GM23248 (cell line): ENCODE data around the gene ODAD2. TPM values are rescaled to one million over a fixed set of nuclear protein-coding genes. Genes with fewer than 3 reads are reported as not detected.

Experiments used
- DNase-seq: peaks from one replicate; pipeline ENCODE4 v3.0.0-alpha.2; 2015
- H2AFZ ChIP-seq: fragments of 200-600 bp; sonication (generic); 2 replicates; pipeline ENCODE4 v1.6.1; 2016; ENCODE audit warnings: antibody characterized with exemption
- H3F3A ChIP-seq: fragments of 200-600 bp; sonication (generic); 2 replicates; pipeline ENCODE4 v1.6.1; 2016; ENCODE audit warnings: mild to moderate bottlenecking, antibody characterized with exemption, mixed run types; ENCODE audit not compliant: insufficient read depth
- H3K27ac ChIP-seq: fragments of 200-600 bp; sonication (generic); 2 replicates; pipeline ENCODE4 v1.5.1; 2016; ENCODE audit warnings: mild to moderate bottlenecking
- H3K27me3 ChIP-seq: fragments of 200-600 bp; sonication (generic); replicated peaks from 2 replicates; pipeline ENCODE4 v1.6.1; 2016; ENCODE audit warnings: mild to moderate bottlenecking; ENCODE audit not compliant: insufficient read depth
- H3K36me3 ChIP-seq: fragments of 200-600 bp; sonication (generic); 2 replicates; pipeline ENCODE4 v1.6.1; 2016; ENCODE audit warnings: low read depth, mild to moderate bottlenecking
- H3K4me1 ChIP-seq: fragments of 200-600 bp; sonication (generic); 2 replicates; pipeline ENCODE4 v1.6.1; 2016; ENCODE audit warnings: mild to moderate bottlenecking; ENCODE audit not compliant: insufficient read depth
- H3K4me2 ChIP-seq: fragments of 200-600 bp; sonication (generic); one replicate; pipeline ENCODE4 v1.6.1; 2016; ENCODE audit warnings: mild to moderate bottlenecking; ENCODE audit not compliant: unreplicated experiment
- H3K4me3 ChIP-seq: fragments of 200-600 bp; sonication (generic); 2 replicates; pipeline ENCODE4 v1.5.1; 2016; ENCODE audit warnings: mild to moderate bottlenecking
- H3K79me2 ChIP-seq: fragments of 200-600 bp; sonication (generic); 2 replicates; pipeline ENCODE4 v1.6.1; 2016; ENCODE audit warnings: mild to moderate bottlenecking; ENCODE audit not compliant: insufficient read depth
- H3K9ac ChIP-seq: fragments of 200-600 bp; sonication (generic); 2 replicates; pipeline ENCODE4 v1.6.1; 2016; ENCODE audit warnings: mild to moderate bottlenecking
- H3K9me2 ChIP-seq: fragments of 200-600 bp; sonication (generic); 2 replicates; pipeline ENCODE4 v1.6.1; 2016; ENCODE audit warnings: mixed run types, mild to moderate bottlenecking, moderate library complexity; ENCODE audit not compliant: insufficient read depth
- H3K9me3 ChIP-seq: fragments of 200-600 bp; sonication (generic); one replicate; pipeline ENCODE4 v1.6.1; 2017; ENCODE audit warnings: low read depth
- H4K20me1 ChIP-seq: fragments of 200-600 bp; sonication (generic); 2 replicates; pipeline ENCODE4 v1.6.0; 2016; ENCODE audit not compliant: insufficient read depth
- EZH2 ChIP-seq: fragments of 200-600 bp; sonication (generic); IDR thresholded peaks from 2 replicates; pipeline ENCODE4 v1.6.1; 2018; ENCODE audit warnings: antibody characterized with exemption, mild to moderate bottlenecking; ENCODE audit not compliant: insufficient read depth, poor library complexity, severe bottlenecking
- EZH2phosphoT487 ChIP-seq: fragments of 200-600 bp; sonication (generic); IDR thresholded peaks from 2 replicates; pipeline ENCODE4 v1.6.1; 2018; ENCODE audit warnings: antibody characterized with exemption, moderate library complexity, mild to moderate bottlenecking, low read depth; ENCODE audit not compliant: insufficient read depth
- WGBS, 2 experiments: methylation state at CpG; one replicate each; pipeline ENCODE4 v1.1.6; 2015 to 2017; ENCODE audit warnings: low lambda C conversion rate in 2 of 2, low coverage in 1 of 2; ENCODE audit errors: missing lambda C conversion rate in 2 of 2; 5-methylcytosine and 5-hydroxymethylcytosine counted together
- in situ Hi-C: fragments of 300-500 bp; cut with MboI; formaldehyde crosslinking; loops from 2 replicates; pipeline ENCODE4 v1.15.0; 2020
- polyA plus RNA-seq: library from polyadenylated mRNA; unstranded; fragments of >200 nt; fragmentation: Nextera tagmentation; extraction: Ambion mirVana; gene quantifications from 2 replicates; pipeline ENCODE4 v1.2.1, GENCODE V29; 2016
- total RNA-seq: library from RNA; depleted of rRNA; stranded (reverse); fragments of >200 nt; shearing (Covaris generic); gene quantifications from 2 replicates; pipeline ENCODE4 v1.2.3, GENCODE V29; 2014; rRNA removed

Gene ODAD2
- total RNA-seq (1.0 and 1.5 TPM in 2 replicates), polyA plus RNA-seq (1.7 and 1.8 TPM in 2 replicates)

DNA sequence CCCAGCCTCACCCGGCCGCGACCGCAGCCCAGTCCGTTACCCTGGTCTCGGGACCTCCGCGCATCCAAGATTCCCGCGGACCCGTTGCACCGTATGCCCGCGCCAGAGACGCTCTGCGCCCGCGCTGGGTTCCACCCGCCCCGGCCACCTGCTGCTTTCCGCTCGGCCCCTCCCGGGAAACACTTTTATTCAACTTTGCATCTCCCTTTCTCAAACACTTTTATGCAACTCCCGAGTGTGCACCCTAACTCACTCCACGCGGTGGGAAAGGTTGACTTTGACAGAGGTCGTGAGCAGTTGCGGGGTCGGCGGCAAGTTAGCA lies at the start of gene ODAD2:
Gene ODAD2 (minus strand): TSS at position 126 of the 322 bp plus-strand sequence. CDS start 3,937 bp downstream, outside the sequence.
- DNase-seq = no peak
- in situ Hi-C loops = no loop called here
- Histone ChIP-seq H3K27me3 (no peaks in the 10 kb centered on the region; the same call in 1 of the 2 replicates), H3K36me3 (no peaks in the 10 kb centered on the region), H3K27ac (no peak within 1 kb of the TSS), H3K4me3 (peak within 1 kb of the TSS; percentile 83), H3K79me2 (no peaks in the 10 kb centered on the region), H3K4me2 (peak within 1 kb of the TSS; percentile 95), H2AFZ (peak within 1 kb of the TSS; percentile 99), H3K9me3 (no peaks in the 10 kb centered on the region), H3K9me2 (no peaks in the 10 kb centered on the region), H3K9ac (peak within 1 kb of the TSS; percentile 72), H4K20me1 (no peaks in the 10 kb centered on the region), H3K4me1 (peaks cover 11% of the 10 kb centered on the region; the same call in 1 of the 2 replicates), H3F3A (no peaks in the 10 kb centered on the region)
- WGBS, 2 experiments = 11% methylated on average over 24 to 30 of the region's 30 CpGs
- TF ChIP-seq EZH2phosphoT487 = no peak
- no peak for TF ChIP-seq EZH2

DNA sequence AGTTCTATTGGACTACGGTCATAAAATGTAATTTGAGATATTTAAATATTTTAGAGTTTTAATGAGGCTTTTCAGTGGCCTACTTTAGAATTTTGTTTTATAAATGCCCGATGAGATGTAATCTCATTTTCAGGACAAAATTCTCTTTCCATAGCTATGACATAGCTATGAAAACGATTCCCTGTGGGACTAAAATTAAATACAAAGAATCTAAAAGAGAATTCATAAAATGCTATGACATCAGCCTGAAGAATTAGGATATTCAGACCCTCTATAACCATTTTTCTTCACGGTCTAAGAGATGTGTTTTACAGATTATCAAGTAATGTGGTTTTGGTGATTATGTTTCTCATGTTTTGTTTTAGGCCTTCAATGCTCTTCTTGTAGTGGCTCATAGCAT lies 48.2 kb upstream of the ODAD2 start:
- no peak for TF ChIP-seq EZH2
- TF ChIP-seq EZH2phosphoT487 = no peak
- DNase-seq = no peak

GRCh38 chr10:28046579-28046978 lies 47.7 kb upstream of the ODAD2 start:
- Histone ChIP-seq H3F3A (no peaks in the 10 kb centered on the region), H2AFZ (no peak overlapping the region), H3K9me3 (no peaks in the 10 kb centered on the region), H3K9ac (no peak overlapping the region), H3K27ac (no peak overlapping the region), H4K20me1 (no peaks in the 10 kb centered on the region), H3K79me2 (no peaks in the 10 kb centered on the region), H3K4me1 (peaks cover 8% of the 10 kb centered on the region), H3K4me2 (no peak overlapping the region), H3K36me3 (no peaks in the 10 kb centered on the region), H3K4me3 (no peak overlapping the region), H3K9me2 (no peaks in the 10 kb centered on the region), H3K27me3 (no peaks in the 10 kb centered on the region)
- WGBS, 2 experiments = 61 to 66% methylated on average over 3 of the region's 3 CpGs
- no peak for TF ChIP-seq EZH2
- no peak for TF ChIP-seq EZH2phosphoT487
- no peak for DNase-seq
- in situ Hi-C loops = no loop called here

More for the DNA sequence above, 48.2 kb upstream of the ODAD2 start:
- no peak overlapping the region for H3K27ac ChIP-seq
- peaks cover 8% of the 10 kb centered on the region for H3K4me1 ChIP-seq
- no peaks in the 10 kb centered on the region for H3K9me2 ChIP-seq
- no peak overlapping the region for H3K9ac ChIP-seq
- H3F3A ChIP-seq = no peaks in the 10 kb centered on the region
- H3K4me2 ChIP-seq = no peak overlapping the region
- no peaks in the 10 kb centered on the region for H3K79me2 ChIP-seq
- no peaks in the 10 kb centered on the region for H3K9me3 ChIP-seq
- no peaks in the 10 kb centered on the region for H3K27me3 ChIP-seq
- no peaks in the 10 kb centered on the region for H3K36me3 ChIP-seq
- H4K20me1 ChIP-seq = no peaks in the 10 kb centered on the region
- WGBS, 2 experiments = 73 to 74% methylated on average over 4 of the region's 4 CpGs
- H2AFZ ChIP-seq = peak overlapping the region; percentile 33; the same call in 1 of the 2 replicates
- no peak overlapping the region for H3K4me3 ChIP-seq
- in situ Hi-C loops = no loop called here

- H3K9me2 ChIP-seq = no peaks in the 10 kb centered on the region
- in situ Hi-C loops = no loop called here
- no peak overlapping the region for H3K4me3 ChIP-seq
- no peaks in the 10 kb centered on the region for H4K20me1 ChIP-seq
- no peak overlapping the region for H3K27ac ChIP-seq
- H3K9ac ChIP-seq = no peak overlapping the region
- no peak for DNase-seq
- peaks cover 5% of the 10 kb centered on the region; the same call in 1 of the 2 replicates for H3K4me1 ChIP-seq
- H3K27me3 ChIP-seq = no peaks in the 10 kb centered on the region; the same call in 1 of the 2 replicates
- no peak overlapping the region for H3K4me2 ChIP-seq
- no peaks in the 10 kb centered on the region for H3K36me3 ChIP-seq
- H2AFZ ChIP-seq = no peak overlapping the region
- H3F3A ChIP-seq = no peaks in the 10 kb centered on the region
- TF ChIP-seq EZH2phosphoT487 (no peak), EZH2 (no peak)
- H3K79me2 ChIP-seq = no peaks in the 10 kb centered on the region
- H3K9me3 ChIP-seq = no peaks in the 10 kb centered on the region
- 54 to 63% methylated on average over 1 of the region's 1 CpG for WGBS, 2 experiments
Measured at GRCh38 chr10:28043941-28044340, 45.1 kb upstream of the ODAD2 start.
